WTC11 (cell line): Measurements from ENCODE around the gene PADI1. TPM values are rescaled to one million over a fixed set of nuclear protein-coding genes. Genes with fewer than 3 reads are reported as not detected.
A peak's percentile ranks its signal among the peaks of the same experiment; 100 is the strongest.

Source experiments
- ATAC-seq: fragments of 200-7000 bp; cut with Tn5 transposase; 2 replicates; pipeline ENCODE4 v1.10.0; 2021; ENCODE audit warnings: mild to moderate bottlenecking, moderate library complexity
- CTCF ChIA-PET: fragments of 300-600 bp; sonication (Branson Sonifier 250); formaldehyde crosslinking; loops from one replicate; lab custom pipeline; 2021; ENCODE audit warnings: antibody characterized with exemption; lab: Charles Lee
- POLR2A ChIA-PET: fragments of 350-600 bp; sonication (Branson Sonifier 250); formaldehyde crosslinking; loops from one replicate; lab custom pipeline; 2021; ENCODE audit warnings: antibody characterized with exemption; lab: Charles Lee
- DNase-seq: peaks from one replicate; pipeline ENCODE4 v3.0.0; 2021; ENCODE audit warnings: low spot score
- H3K27ac Mint-ChIP-seq: 2 replicates; pipeline ENCODE4 v1.8.0; 2021; ENCODE audit warnings: mixed read lengths
- H3K27me3 Mint-ChIP-seq: 2 replicates; pipeline ENCODE4 v1.8.0; 2021; ENCODE audit warnings: low read depth, mild to moderate bottlenecking, moderate library complexity, mixed read lengths
- H3K36me3 Mint-ChIP-seq: 2 replicates; pipeline ENCODE4 v1.8.0; 2021; ENCODE audit warnings: mixed read lengths
- H3K4me1 Mint-ChIP-seq: 2 replicates; pipeline ENCODE4 v1.8.0; 2022; ENCODE audit warnings: mixed read lengths
- H3K4me3 Mint-ChIP-seq: 2 replicates; pipeline ENCODE4 v1.8.0; 2021; ENCODE audit warnings: mild to moderate bottlenecking, moderate library complexity, mixed read lengths
- H3K9me3 Mint-ChIP-seq: 2 replicates; pipeline ENCODE4 v1.8.0; 2021; ENCODE audit warnings: mixed read lengths
- FOXJ3 ChIP-seq: sonication (generic); formaldehyde crosslinking; IDR thresholded peaks from 2 replicates; pipeline ENCODE4 v1.9.0; 2021; ENCODE audit warnings: missing genetic modification reagents, mild to moderate bottlenecking, borderline replicate concordance
- MYBL2 ChIP-seq: sonication (generic); formaldehyde crosslinking; IDR thresholded peaks from 2 replicates; pipeline ENCODE4 v1.8.1; 2023; ENCODE audit warnings: mild to moderate bottlenecking, moderate library complexity, missing genetic modification reagents
- NR2C2 ChIP-seq: sonication (generic); formaldehyde crosslinking; IDR thresholded peaks from 2 replicates; pipeline ENCODE4 v1.8.0; 2022; ENCODE audit warnings: mild to moderate bottlenecking, missing genetic modification reagents
- PRDM15 ChIP-seq: sonication (generic); formaldehyde crosslinking; IDR thresholded peaks from 2 replicates; pipeline ENCODE4 v1.8.0; 2022; ENCODE audit warnings: missing genetic modification reagents
- TEAD1 ChIP-seq: sonication (generic); formaldehyde crosslinking; IDR thresholded peaks from 2 replicates; pipeline ENCODE4 v1.8.0; 2022; ENCODE audit warnings: mild to moderate bottlenecking, missing genetic modification reagents
- ZNF121 ChIP-seq: sonication (generic); formaldehyde crosslinking; IDR thresholded peaks from 2 replicates; pipeline ENCODE4 v1.8.0; 2023; ENCODE audit warnings: missing genetic modification reagents
- ZNF423 ChIP-seq: fragments of 250-450 bp; sonication (Bioruptor Pico); IDR thresholded peaks from 2 replicates; pipeline ENCODE4 v2.1.2; 2022; ENCODE audit warnings: mild to moderate bottlenecking, moderate library complexity
- ZSCAN18 ChIP-seq: fragments of 250-450 bp; sonication (Bioruptor Pico); IDR thresholded peaks from 2 replicates; pipeline ENCODE4 v2.1.2; 2022; ENCODE audit warnings: mild to moderate bottlenecking, moderate library complexity
- total RNA-seq: library from RNA; stranded (reverse); gene quantifications from 3 replicates; pipeline ENCODE4 v1.2.3, GENCODE V29; 2021
- TF ChIP-seq, protein P1 (sequence below): sonication (generic); formaldehyde crosslinking; IDR thresholded peaks from 2 replicates; pipeline ENCODE4 v1.8.1; 2022; ENCODE audit warnings: mild to moderate bottlenecking, moderate library complexity, missing genetic modification reagents
- TF ChIP-seq, protein P2 (sequence below): sonication (generic); formaldehyde crosslinking; IDR thresholded peaks from 2 replicates; pipeline ENCODE4 v1.8.1; 2023; ENCODE audit warnings: mild to moderate bottlenecking, missing genetic modification reagents

Gene PADI1
- total RNA-seq, 1 experiment from 2014 or later: 0.15 TPM

DNA sequence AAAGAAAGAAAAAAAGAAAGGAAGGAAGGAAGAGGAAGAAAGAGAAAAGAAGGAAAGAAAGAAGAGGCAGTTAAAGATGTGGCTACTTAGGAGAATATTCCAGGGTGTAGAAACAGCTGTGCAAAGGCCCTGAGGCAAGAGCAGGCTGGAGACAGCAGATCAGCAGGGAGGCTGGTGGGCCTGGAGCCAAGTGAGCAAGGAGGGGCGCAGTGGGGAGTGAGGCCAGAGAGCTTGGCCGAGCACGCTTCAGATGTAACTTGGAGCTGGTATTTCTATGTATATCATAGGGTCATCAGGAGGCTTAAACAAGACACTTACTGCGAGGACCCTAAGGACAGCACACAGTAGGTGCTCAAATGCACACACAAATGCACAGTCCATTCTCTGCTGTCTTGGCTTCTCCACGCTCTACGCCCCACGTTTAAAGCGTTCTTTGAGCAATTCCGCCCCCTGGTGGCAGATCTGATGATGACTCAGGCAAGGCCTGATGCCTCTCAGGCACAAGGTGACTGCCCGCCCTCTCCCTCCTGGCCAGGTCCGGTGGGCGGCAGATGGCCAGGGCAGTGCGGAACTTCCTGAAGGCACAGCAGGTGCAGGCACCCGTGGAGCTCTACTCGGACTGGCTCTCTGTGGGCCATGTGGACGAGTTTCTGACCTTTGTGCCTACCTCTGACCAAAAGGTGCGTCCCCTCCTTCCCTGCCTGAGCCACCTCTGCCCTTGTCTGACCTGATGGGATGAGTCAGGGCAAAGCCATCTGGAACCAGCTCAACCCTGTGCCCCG lies 32.0 kb downstream of the PADI1 start (continued):
- TF ChIP-seq ZNF121: peak; percentile 99
- TF ChIP-seq ZNF423 (CRISPR knock-in tag): 0 out of 2 replicates have a peak, but pooled peaks have one; percentile 35
- peak; percentile 55; the same call in 1 of the 2 replicates for TF ChIP-seq TEAD1 (CRISPR knock-in tag)
- no peak for TF ChIP-seq FOXJ3 (CRISPR knock-in tag)

- ChIA-PET CTCF (interaction anchor here (0.6 to 5.4 kb wide), 19 partner anchors 9 to 177 kb away, joined by 3 to 53 read pairs (median 5); partner anchors contain the start of genes PADI2 and PADI3), POLR2A (interaction anchor here (0.6 kb wide), 1 partner anchor 220 kb away, joined by 4 read pairs; no protein-coding TSS in a partner anchor)
- H3K9me3 Mint-ChIP-seq: no peaks in the 10 kb centered on the region
- TF ChIP-seq ZSCAN18 (CRISPR knock-in tag): no peak
- TF ChIP-seq, protein P1, sequence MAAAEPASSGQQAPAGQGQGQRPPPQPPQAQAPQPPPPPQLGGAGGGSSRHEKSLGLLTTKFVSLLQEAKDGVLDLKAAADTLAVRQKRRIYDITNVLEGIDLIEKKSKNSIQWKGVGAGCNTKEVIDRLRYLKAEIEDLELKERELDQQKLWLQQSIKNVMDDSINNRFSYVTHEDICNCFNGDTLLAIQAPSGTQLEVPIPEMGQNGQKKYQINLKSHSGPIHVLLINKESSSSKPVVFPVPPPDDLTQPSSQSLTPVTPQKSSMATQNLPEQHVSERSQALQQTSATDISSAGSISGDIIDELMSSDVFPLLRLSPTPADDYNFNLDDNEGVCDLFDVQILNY (CRISPR knock-in tag): no peak
- TF ChIP-seq MYBL2 (CRISPR knock-in tag): no peak
- TF ChIP-seq, protein P2, sequence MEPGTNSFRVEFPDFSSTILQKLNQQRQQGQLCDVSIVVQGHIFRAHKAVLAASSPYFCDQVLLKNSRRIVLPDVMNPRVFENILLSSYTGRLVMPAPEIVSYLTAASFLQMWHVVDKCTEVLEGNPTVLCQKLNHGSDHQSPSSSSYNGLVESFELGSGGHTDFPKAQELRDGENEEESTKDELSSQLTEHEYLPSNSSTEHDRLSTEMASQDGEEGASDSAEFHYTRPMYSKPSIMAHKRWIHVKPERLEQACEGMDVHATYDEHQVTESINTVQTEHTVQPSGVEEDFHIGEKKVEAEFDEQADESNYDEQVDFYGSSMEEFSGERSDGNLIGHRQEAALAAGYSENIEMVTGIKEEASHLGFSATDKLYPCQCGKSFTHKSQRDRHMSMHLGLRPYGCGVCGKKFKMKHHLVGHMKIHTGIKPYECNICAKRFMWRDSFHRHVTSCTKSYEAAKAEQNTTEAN (CRISPR knock-in tag): no peak
- peaks cover 15% of the 10 kb centered on the region for H3K4me1 Mint-ChIP-seq
- H3K4me3 Mint-ChIP-seq: no peak overlapping the region
- no peak for ATAC-seq
- H3K27ac Mint-ChIP-seq: no peak overlapping the region
- no peaks in the 10 kb centered on the region for H3K36me3 Mint-ChIP-seq
- no peak for DNase-seq
- no peaks in the 10 kb centered on the region for H3K27me3 Mint-ChIP-seq
These were observed 32.6 kb downstream of the PADI1 start for GRCh38 chr1:17237561-17237903.

GRCh38 chr1:17239420-17239819 lies 34.5 kb downstream of the PADI1 start:
- DNase-seq (peak; percentile 82), ATAC-seq (peak; percentile 77)
- ChIA-PET CTCF (interaction anchor here (1.0 to 2.3 kb wide), 5 partner anchors 33 to 179 kb away, joined by 5 to 18 read pairs (median 7); partner anchors contain the start of gene PADI2), POLR2A (no interaction called here)
- no peak overlapping the region for H3K27ac Mint-ChIP-seq
- no peaks in the 10 kb centered on the region for H3K27me3 Mint-ChIP-seq
- H3K4me3 Mint-ChIP-seq: no peak overlapping the region
- peaks cover 13% of the 10 kb centered on the region for H3K4me1 Mint-ChIP-seq
- H3K36me3 Mint-ChIP-seq: no peaks in the 10 kb centered on the region
- no peaks in the 10 kb centered on the region for H3K9me3 Mint-ChIP-seq
- peak; percentile 99 for TF ChIP-seq PRDM15 (CRISPR knock-in tag)
- no peak for TF ChIP-seq NR2C2 (CRISPR knock-in tag)
